Mammary epithelial cell (primary cell): Measurements from ENCODE around the gene WFDC12.

Experiments
- EZH2 ChIP-seq: IDR thresholded peaks from 2 replicates; pipeline ENCODE4 v1.6.1; 2012; ENCODE audit warnings: low read length, inconsistent platforms, borderline replicate concordance
- TF ChIP-seq, protein P1 (sequence below), 2 donors: IDR thresholded peaks in 1 of 2; conservative IDR thresholded peaks in 1 of 2; 2 replicates each; pipeline ENCODE4 v1.5.1; 2011 to 2012; ENCODE audit warnings: inconsistent platforms in 2 of 2, low read length in 2 of 2, mild to moderate bottlenecking in 2 of 2, control low read depth in 1 of 2, low read depth in 1 of 2; ENCODE audit not compliant: insufficient read depth in 1 of 2; ENCODE audit errors: extremely low read depth in 1 of 2

DNA sequence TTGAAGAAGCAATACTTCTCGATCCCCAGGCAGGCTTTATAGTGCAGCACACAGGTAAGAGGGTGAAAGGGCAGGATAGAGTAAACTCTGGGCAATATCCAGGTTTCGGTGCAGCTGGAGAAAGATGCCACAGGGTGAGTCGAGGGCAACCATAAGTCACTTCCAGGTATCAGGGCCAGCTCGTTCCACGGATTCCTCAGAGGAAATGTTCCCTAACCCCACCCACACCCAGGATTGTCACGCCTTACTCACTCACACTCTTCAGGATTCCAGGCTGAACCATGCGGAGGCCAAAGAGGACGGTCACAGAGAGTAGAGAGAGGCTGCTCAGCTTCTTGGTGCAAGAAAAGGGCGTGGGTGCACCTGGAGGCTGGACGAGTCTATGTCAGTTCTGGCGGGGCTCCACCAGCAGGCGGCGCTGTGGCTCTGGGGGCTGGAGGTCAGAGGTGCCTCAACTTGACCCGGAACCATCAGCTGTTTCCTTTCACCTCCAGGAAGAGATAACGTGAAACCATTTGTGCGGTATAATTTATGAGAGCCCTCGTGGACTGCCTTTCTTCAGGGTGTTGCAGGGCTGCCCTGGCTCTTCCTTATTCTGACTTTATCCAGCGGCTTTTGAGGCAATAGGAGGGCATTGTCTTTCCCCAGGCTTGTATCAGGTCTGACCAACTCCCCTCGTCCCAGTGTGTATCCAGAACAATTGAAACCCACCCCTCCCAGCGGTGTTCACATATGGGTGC lies 14.5 kb upstream of the WFDC12 start:
- TF ChIP-seq, protein P1, sequence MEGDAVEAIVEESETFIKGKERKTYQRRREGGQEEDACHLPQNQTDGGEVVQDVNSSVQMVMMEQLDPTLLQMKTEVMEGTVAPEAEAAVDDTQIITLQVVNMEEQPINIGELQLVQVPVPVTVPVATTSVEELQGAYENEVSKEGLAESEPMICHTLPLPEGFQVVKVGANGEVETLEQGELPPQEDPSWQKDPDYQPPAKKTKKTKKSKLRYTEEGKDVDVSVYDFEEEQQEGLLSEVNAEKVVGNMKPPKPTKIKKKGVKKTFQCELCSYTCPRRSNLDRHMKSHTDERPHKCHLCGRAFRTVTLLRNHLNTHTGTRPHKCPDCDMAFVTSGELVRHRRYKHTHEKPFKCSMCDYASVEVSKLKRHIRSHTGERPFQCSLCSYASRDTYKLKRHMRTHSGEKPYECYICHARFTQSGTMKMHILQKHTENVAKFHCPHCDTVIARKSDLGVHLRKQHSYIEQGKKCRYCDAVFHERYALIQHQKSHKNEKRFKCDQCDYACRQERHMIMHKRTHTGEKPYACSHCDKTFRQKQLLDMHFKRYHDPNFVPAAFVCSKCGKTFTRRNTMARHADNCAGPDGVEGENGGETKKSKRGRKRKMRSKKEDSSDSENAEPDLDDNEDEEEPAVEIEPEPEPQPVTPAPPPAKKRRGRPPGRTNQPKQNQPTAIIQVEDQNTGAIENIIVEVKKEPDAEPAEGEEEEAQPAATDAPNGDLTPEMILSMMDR (conservative IDR thresholded peaks at IDR 0.05 in 1 of 2, IDR thresholded peaks at IDR 0.05 in 1 of 2; ENCODE audit: extremely low read depth in 1 of 2, insufficient read depth in 1 of 2, low read depth in 1 of 2, low read length in 2 of 2) = peak; percentile 88 to 91
- TF ChIP-seq EZH2 = no peak
